Stomach (tissue), 9 donors: ENCODE measurements around the gene CYP46A1. TPM values are rescaled to one million over a fixed set of nuclear protein-coding genes. Genes with fewer than 3 reads are reported as not detected.

Experiments
- DNase-seq, 2 donors: peaks; one replicate each; pipeline versions ENCODE4 v3.0.0 to v3.0.0-alpha.2; 2013 to 2019
- H3K27ac ChIP-seq, 5 donors: fragments of 200-600 bp in 4 of 5; sonication (generic) in 4 of 5; one replicate each; pipeline ENCODE4 v1.5.1; 2013 to 2019; ENCODE audit warnings: mild to moderate bottlenecking in 1 of 5, moderate library complexity in 1 of 5
- H3K27me3 ChIP-seq, 3 donors: fragments of 200-600 bp; sonication (generic); one replicate each; pipeline ENCODE4 v1.5.1; 2017 to 2019; ENCODE audit warnings: mixed run types in 1 of 3
- H3K36me3 ChIP-seq, 4 donors: fragments of 200-600 bp; sonication (generic); 1 replicate in 3 of 4; 2 replicates in 1 of 4; pipeline ENCODE4 v1.5.1; 2016 to 2019
- H3K4me1 ChIP-seq, 4 donors: fragments of 200-600 bp; sonication (generic); one replicate each; pipeline ENCODE4 v1.5.1; 2016 to 2019
- H3K4me3 ChIP-seq, 4 donors: fragments of 200-600 bp; sonication (generic) in 3 of 4; one replicate each; pipeline ENCODE4 v1.5.1; 2016 to 2019; ENCODE audit warnings: mild to moderate bottlenecking in 1 of 4
- H3K9me3 ChIP-seq, 4 donors: fragments of 200-600 bp; sonication (generic); one replicate each; pipeline ENCODE4 v1.5.1; 2016 to 2019
- CTCF ChIP-seq, 7 experiments: fragments of 450-650 bp in 4 of 7; fragments of 200-600 bp in 3 of 7; sonication (generic) in 3 of 7; IDR thresholded peaks; one replicate each; pipeline ENCODE4 v1.5.1; 2016 to 2019; ENCODE audit warnings: antibody characterized with exemption in 7 of 7, control low read depth in 2 of 7, mild to moderate bottlenecking in 1 of 7
- EP300 ChIP-seq: sonication (generic); formaldehyde crosslinking; IDR thresholded peaks from one replicate; pipeline ENCODE4 v1.6.1; 2017; ENCODE audit warnings: antibody characterized with exemption
- POLR2A ChIP-seq, 4 donors: fragments of 450-650 bp; IDR thresholded peaks; one replicate each; pipeline ENCODE4 v1.6.1; 2016; ENCODE audit warnings: antibody characterized with exemption in 4 of 4, control low read depth in 2 of 4, mild to moderate bottlenecking in 1 of 4, moderate library complexity in 1 of 4
- POLR2AphosphoS5 ChIP-seq, 3 donors: sonication (generic); formaldehyde crosslinking; IDR thresholded peaks; one replicate each; pipeline ENCODE4 v1.6.1; 2016; ENCODE audit warnings: antibody characterized with exemption in 3 of 3
- WGBS, 5 donors: extraction: QIAGEN DNeasy Blood & Tissue Kit in 3 of 5; methylation state at CpG; one replicate each; pipeline versions ENCODE4 v1.1.5 to v1.1.7; 2013 to 2018; 5-methylcytosine and 5-hydroxymethylcytosine counted together
- intact Hi-C: fragments of 100-400 bp; cut with DNase I; formaldehyde crosslinking; loops from one replicate; pipeline ENCODE4 v1.15.1; 2023; ENCODE audit warnings: low total_unique reads
- polyA plus RNA-seq, 3 donors: library from polyadenylated mRNA; stranded (reverse); fragments of 200-250 nt; gene quantifications; one replicate each; pipeline ENCODE4 v1.2.3, GENCODE V29; 2013
- total RNA-seq, 5 donors: library from RNA; depleted of rRNA; stranded (reverse); fragments of >200 nt; gene quantifications; one replicate each; pipeline versions ENCODE4 v1.1.0 to v1.2.3, GENCODE V29; 2014 to 2016
- donor health status: healthy with polysubstance abuse.
- donor health status: Bipolar disorder and iron deficiency.
- donor health status: healthy.

The CYP46A1 gene
- total and polyA plus RNA-seq, 8 donors: 0.15 to 2.9 (median 0.92) TPM; not detected in 2

DNA sequence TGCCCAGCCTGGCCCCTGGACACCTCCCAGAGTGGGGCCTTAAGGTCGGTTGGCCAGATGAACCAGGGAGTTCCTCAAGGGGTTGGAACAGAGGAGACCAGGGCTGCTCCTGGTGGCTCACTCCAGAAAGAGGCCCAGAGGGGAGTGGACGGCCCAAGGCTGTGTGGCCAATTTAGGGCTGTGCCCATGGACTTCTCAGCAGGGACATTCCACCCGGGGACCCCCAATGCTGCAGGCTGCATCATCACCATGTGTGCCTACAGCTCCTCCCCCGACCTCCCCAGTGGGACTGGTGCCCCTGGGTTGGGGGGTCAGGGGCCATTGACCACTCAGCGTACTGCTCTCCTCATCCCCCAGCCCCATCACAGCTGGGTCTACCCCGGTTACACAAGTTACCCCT, 17.6 kb upstream of the CYP46A1 start:
- Histone ChIP-seq H3K9me3 (no peaks in the 10 kb centered on the region), H3K4me3 (no peak overlapping the region), H3K36me3 (peaks cover 0 to 27% (median 4%) of the 10 kb centered on the region in 4 donors), H3K27me3 (peaks cover 0 to 10% (median 0%) of the 10 kb centered on the region in 3 donors), H3K4me1 (no peaks in the 10 kb centered on the region), H3K27ac (no peak overlapping the region)
- intact Hi-C loops: no loop called here
- 65 to 73% (median 72%) methylated on average over 5 to 6 of the region's 6 CpGs for WGBS, 5 donors
- DNase-seq: no peak
- TF ChIP-seq POLR2AphosphoS5 (IDR thresholded peaks at IDR 0.05) (no peak), EP300 (no peak), POLR2A (IDR thresholded peaks at IDR 0.05) (no peak), CTCF (IDR thresholded peaks at IDR 0.05) (no peak)

GRCh38 chr14:99667045-99667444, 17.1 kb upstream of the CYP46A1 start:
- Histone ChIP-seq H3K27me3 (peaks cover 0 to 5% (median 0%) of the 10 kb centered on the region in 3 donors), H3K36me3 (peaks cover 0 to 27% (median 4%) of the 10 kb centered on the region in 4 donors), H3K4me1 (no peaks in the 10 kb centered on the region), H3K9me3 (no peaks in the 10 kb centered on the region), H3K4me3 (no peak overlapping the region), H3K27ac (no peak overlapping the region)
- 41 to 58% (median 44%) methylated on average over 2 of the region's 2 CpGs for WGBS, 5 donors
- no peak for DNase-seq
- no peak for TF ChIP-seq POLR2AphosphoS5 (IDR thresholded peaks at IDR 0.05)
- no peak for TF ChIP-seq EP300
- TF ChIP-seq POLR2A (IDR thresholded peaks at IDR 0.05): no peak
- no peak for TF ChIP-seq CTCF (IDR thresholded peaks at IDR 0.05)
- intact Hi-C loops: no loop called here

DNA sequence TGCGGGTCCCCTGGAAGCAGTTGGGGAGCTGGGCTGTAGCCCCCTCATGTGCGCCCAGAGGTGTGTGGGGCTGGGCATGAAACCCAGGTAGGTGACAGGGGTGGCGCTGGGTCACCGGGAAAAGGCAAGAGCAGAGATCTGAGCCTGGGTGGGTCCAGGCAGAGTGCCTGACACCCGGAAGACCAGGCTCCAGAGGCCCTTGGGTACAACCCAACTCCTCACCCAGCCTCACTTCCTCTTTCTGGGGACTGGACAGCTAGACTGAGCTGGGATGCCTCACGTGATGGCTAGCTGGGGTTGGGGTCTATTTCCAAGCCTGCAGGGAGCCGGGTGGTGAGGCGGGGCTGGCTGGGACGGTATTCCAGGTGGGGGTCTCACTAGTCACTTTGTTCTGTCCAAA, 16.3 kb upstream of the CYP46A1 start:
- WGBS, 5 donors: 82 to 87% (median 83%) methylated on average over 7 to 9 of the region's 9 CpGs
- intact Hi-C loops: no loop called here
- DNase-seq: no peak

More for the DNA sequence above, 16.3 kb upstream of the CYP46A1 start:
- Histone ChIP-seq H3K27me3 (no peaks in the 10 kb centered on the region), H3K9me3 (no peaks in the 10 kb centered on the region), H3K36me3 (peaks cover 0 to 26% (median 4%) of the 10 kb centered on the region in 4 donors), H3K4me1 (no peaks in the 10 kb centered on the region), H3K27ac (no peak overlapping the region), H3K4me3 (no peak overlapping the region)
- no peak for TF ChIP-seq POLR2AphosphoS5 (IDR thresholded peaks at IDR 0.05)
- no peak for TF ChIP-seq POLR2A (IDR thresholded peaks at IDR 0.05)
- TF ChIP-seq CTCF (IDR thresholded peaks at IDR 0.05): no peak
- no peak for TF ChIP-seq EP300
